A673 (cell line): ENCODE data around the gene EGFR. TPM values are rescaled to one million over a fixed set of nuclear protein-coding genes. Genes with fewer than 3 reads are reported as not detected.

ENCODE experiments used
- BruUV-seq: library from RNA; stranded (reverse); fragments of 400-500 nt; replicated peaks from 2 replicates; lab custom pipeline; 2021; lab: Mats Ljungman, UMichigan
- CTCF ChIA-PET: fragments of 300-600 bp; sonication (Branson Sonifier 250); formaldehyde crosslinking; loops from one replicate; lab custom pipeline; 2022; ENCODE audit warnings: antibody characterized with exemption; lab: Charles Lee
- POLR2A ChIA-PET: fragments of 300-600 bp; sonication (Branson Sonifier 250); formaldehyde crosslinking; loops from one replicate; lab custom pipeline; 2022; ENCODE audit warnings: antibody characterized with exemption; ENCODE audit not compliant: low non-redundant PET; lab: Charles Lee
- DNase-seq: peaks from one replicate; pipeline ENCODE4 v3.0.0-alpha.2; 2015; ENCODE audit warnings: low spot score
- H3K27ac ChIP-seq: fragments of 200-600 bp; sonication (generic); 2 replicates; pipeline ENCODE4 v1.5.1; 2016; ENCODE audit warnings: mixed run types, low read depth, mild to moderate bottlenecking, mixed read lengths, antibody characterized with exemption, low read length; ENCODE audit not compliant: poor library complexity, severe bottlenecking
- H3K27me3 ChIP-seq: fragments of 200-600 bp; sonication (generic); replicated peaks from 2 replicates; pipeline ENCODE4 v1.6.1; 2017; ENCODE audit warnings: mixed run types, low read depth, mild to moderate bottlenecking, mixed read lengths, antibody characterized with exemption, low read length; ENCODE audit not compliant: insufficient read depth, poor library complexity
- H3K36me3 ChIP-seq: fragments of 200-600 bp; sonication (generic); 2 replicates; pipeline ENCODE4 v1.6.1; 2016; ENCODE audit warnings: mixed run types, mild to moderate bottlenecking, mixed read lengths, antibody characterized with exemption, low read length; ENCODE audit not compliant: insufficient read depth, poor library complexity, severe bottlenecking
- H3K4me1 ChIP-seq: fragments of 200-600 bp; sonication (generic); 2 replicates; pipeline ENCODE4 v1.6.1; 2017; ENCODE audit warnings: mixed run types, mild to moderate bottlenecking, mixed read lengths, antibody characterized with exemption, low read length; ENCODE audit not compliant: insufficient read depth, poor library complexity, severe bottlenecking
- H3K4me3 ChIP-seq: fragments of 200-600 bp; sonication (generic); 2 replicates; pipeline ENCODE4 v1.5.1; 2016; ENCODE audit warnings: low read depth, mixed run types, mild to moderate bottlenecking, mixed read lengths, low read length; ENCODE audit not compliant: poor library complexity, severe bottlenecking
- H3K9me3 ChIP-seq: fragments of 200-600 bp; sonication (generic); 2 replicates; pipeline ENCODE4 v1.6.1; 2016; ENCODE audit warnings: mixed run types, low read depth, mild to moderate bottlenecking, mixed read lengths, antibody characterized with exemption, low read length; ENCODE audit not compliant: poor library complexity, severe bottlenecking
- CTCF ChIP-seq: fragments of 300-800, 200-600 bp; sonication (generic); conservative IDR thresholded peaks from 2 replicates; pipeline ENCODE4 v1.5.1; 2017; ENCODE audit warnings: low read depth, mild to moderate bottlenecking, antibody characterized with exemption, low read length, moderate library complexity, mixed read lengths
- EZH2 ChIP-seq: fragments of 200-600 bp; sonication (generic); IDR thresholded peaks from 2 replicates; pipeline ENCODE4 v1.6.1; 2017; ENCODE audit warnings: borderline replicate concordance, low read depth, mild to moderate bottlenecking, mixed read lengths, antibody characterized with exemption, low read length; ENCODE audit not compliant: poor library complexity, severe bottlenecking
- intact Hi-C: fragments of 100-400 bp; cut with micrococcal nuclease; formaldehyde crosslinking; loops from one replicate; pipeline ENCODE4 v1.10.0; 2022; ENCODE audit not compliant: unreplicated experiment
- total RNA-seq: library from RNA; stranded (reverse); gene quantifications from 2 replicates; pipeline ENCODE4 v1.2.3, GENCODE V29; 2021

EGFR gene
- total RNA-seq, 1 experiment from 2014 or later = 0.84 TPM

- no peaks in the 10 kb centered on the region for H3K27me3 ChIP-seq
- POLR2A ChIA-PET = no interaction called here
- CTCF ChIA-PET = no interaction called here
- no peaks in the 10 kb centered on the region for H3K36me3 ChIP-seq
- BruUV-seq = no TSS peak
- intact Hi-C loops = no loop called here
- no peak for DNase-seq
- H3K4me1 ChIP-seq = no peaks in the 10 kb centered on the region
- no peak for TF ChIP-seq EZH2
- no peak for TF ChIP-seq CTCF
- no peaks in the 10 kb centered on the region for H3K9me3 ChIP-seq
- H3K4me3 ChIP-seq = no peak overlapping the region
- H3K27ac ChIP-seq = no peak overlapping the region
Measured at GRCh38 chr7:55158541-55159382, 139.9 kb downstream of the EGFR start.

- intact Hi-C loops = no loop called here
- no peaks in the 10 kb centered on the region for H3K27me3 ChIP-seq
- no peaks in the 10 kb centered on the region for H3K4me1 ChIP-seq
- TF ChIP-seq EZH2 = no peak
- TF ChIP-seq CTCF = no peak
- no peaks in the 10 kb centered on the region for H3K36me3 ChIP-seq
- H3K27ac ChIP-seq = no peak overlapping the region
- ChIA-PET POLR2A (no interaction called here), CTCF (no interaction called here)
- no peak overlapping the region for H3K4me3 ChIP-seq
- H3K9me3 ChIP-seq = no peaks in the 10 kb centered on the region
- no TSS peak for BruUV-seq
- DNase-seq = no peak
Measured at GRCh38 chr7:55160539-55160938, 141.7 kb downstream of the EGFR start.

- no peaks in the 10 kb centered on the region for H3K9me3 ChIP-seq
- no TSS peak for BruUV-seq
- no peak for DNase-seq
- no peaks in the 10 kb centered on the region for H3K27me3 ChIP-seq
- H3K27ac ChIP-seq = no peak overlapping the region
- no peaks in the 10 kb centered on the region for H3K4me1 ChIP-seq
- ChIA-PET POLR2A (no interaction called here), CTCF (no interaction called here)
- intact Hi-C loops = no loop called here
- H3K4me3 ChIP-seq = no peak overlapping the region
- no peaks in the 10 kb centered on the region for H3K36me3 ChIP-seq
- TF ChIP-seq CTCF = no peak
Measured at GRCh38 chr7:55161154-55161687, 142.4 kb downstream of the EGFR start.
